ENCODE data around the gene ZNF407.
"Not testable (repeated sequence)": the region's sequence is repeated elsewhere in the genome, so short reads cannot be mapped to it uniquely, and the experiment has no call there.

The ZNF407 gene, protein sequence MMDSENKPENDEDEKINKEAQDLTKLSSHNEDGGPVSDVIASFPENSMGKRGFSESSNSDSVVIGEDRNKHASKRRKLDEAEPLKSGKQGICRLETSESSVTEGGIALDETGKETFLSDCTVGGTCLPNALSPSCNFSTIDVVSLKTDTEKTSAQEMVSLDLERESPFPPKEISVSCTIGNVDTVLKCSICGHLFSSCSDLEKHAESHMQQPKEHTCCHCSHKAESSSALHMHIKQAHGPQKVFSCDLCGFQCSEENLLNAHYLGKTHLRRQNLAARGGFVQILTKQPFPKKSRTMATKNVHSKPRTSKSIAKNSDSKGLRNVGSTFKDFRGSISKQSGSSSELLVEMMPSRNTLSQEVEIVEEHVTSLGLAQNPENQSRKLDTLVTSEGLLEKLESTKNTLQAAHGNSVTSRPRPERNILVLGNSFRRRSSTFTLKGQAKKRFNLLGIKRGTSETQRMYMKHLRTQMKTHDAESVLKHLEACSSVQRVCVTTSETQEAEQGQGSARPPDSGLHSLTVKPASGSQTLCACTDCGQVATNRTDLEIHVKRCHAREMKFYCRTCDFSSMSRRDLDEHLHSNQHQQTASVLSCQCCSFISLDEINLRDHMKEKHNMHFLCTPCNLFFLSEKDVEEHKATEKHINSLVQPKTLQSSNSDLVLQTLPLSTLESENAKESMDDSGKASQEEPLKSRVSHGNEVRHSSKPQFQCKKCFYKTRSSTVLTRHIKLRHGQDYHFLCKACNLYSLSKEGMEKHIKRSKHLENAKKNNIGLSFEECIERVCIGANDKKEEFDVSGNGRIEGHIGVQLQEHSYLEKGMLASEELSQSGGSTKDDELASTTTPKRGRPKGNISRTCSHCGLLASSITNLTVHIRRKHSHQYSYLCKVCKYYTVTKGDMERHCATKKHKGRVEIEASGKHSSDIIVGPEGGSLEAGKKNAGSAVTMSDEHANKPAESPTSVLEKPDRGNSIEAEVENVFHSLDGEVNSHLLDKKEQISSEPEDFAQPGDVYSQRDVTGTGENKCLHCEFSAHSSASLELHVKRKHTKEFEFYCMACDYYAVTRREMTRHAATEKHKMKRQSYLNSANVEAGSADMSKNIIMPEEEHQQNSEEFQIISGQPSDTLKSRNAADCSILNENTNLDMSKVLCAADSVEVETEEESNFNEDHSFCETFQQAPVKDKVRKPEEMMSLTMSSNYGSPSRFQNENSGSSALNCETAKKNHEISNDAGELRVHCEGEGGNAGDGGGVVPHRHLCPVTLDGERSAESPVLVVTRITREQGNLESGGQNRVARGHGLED (N-terminal part only)

DNA sequence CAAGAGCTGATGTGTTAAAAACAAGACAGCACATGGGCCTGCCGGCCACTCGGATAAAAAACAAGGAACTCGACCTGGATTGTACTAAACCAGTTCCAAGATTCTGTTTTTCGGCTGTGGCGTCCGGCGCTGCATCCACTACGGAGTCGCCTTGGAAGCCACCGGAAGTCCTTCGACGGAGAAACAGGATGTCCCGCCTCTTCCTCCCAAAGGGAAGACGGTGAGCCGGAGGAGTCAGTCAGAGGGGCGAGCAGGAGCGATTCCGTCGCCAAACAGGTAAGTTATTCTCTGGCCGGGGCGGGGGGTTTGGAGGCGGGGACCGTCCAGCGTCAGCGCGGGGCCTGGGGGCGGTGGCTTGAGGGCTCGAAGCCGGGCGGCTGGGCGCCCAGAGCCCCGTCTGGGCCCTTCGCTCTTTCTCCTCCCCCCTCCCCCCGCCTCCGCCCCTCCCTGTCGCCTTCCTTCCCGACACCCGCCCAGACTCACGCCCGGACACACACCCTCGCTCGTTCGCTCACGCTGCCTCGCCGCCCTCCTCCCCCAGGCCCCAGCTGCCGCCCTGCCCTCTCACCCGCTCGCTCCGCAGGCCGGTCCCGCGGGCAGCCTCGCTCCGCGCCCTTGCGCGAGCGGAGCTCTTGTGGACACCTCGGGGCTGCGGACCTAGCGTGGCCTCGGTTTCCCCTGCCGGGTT, at the start of gene ZNF407:
Gene ZNF407 (plus strand): TSS at position 209 of the 688 bp plus-strand sequence. CDS start 33,150 bp downstream, outside the sequence.
- DNase-seq (ENCODE audit: low read depth), result peak; percentile 77

DNA sequence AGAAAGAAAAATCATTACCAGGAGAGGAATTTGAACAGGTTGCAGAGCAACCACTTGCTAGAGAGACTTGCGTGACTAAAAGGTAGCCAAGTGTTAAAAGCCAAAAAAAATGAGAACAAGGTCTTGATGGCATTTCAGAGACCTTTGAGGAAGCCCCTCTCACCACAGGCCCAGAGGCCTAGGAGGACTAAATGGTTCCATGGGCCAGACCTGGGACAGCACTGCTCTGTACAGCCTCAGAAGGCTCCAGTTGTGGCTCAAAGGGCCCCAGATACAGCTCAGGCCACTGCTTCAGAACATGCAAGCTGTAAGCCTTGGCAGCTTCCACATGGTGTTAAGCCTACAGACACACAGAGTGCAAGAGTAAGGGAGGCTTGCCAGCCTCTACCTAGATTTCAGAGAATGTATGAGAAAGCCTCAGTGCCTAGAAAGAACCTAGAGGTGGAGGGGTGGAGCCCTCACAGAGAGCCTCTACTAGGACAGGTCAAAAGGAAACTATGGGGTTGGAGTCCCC, 48.0 kb upstream of the ZNF407 start:
- DNase-seq (ENCODE audit: low read depth), result no peak

DNA sequence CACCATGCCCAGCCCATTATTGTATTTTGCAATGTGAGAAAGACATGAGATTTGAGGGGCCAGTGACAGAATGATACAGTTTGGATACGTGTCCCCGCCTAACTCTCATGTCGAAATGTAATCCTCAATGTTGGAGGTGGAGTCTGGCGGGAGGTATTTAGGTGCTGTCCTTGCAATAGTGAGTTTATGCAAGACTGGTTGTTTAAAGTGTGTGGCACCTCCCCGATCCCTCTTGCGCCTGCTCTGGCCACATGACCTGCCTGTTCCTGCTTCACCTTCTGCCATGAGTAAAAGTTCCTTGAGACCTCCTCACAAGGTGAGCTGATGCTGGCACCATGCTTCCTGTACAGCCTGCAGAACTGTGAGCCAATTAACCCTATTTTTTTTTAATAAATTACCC, 46.8 kb upstream of the ZNF407 start:
- no peak for DNase-seq (ENCODE audit: low read depth)

DNA sequence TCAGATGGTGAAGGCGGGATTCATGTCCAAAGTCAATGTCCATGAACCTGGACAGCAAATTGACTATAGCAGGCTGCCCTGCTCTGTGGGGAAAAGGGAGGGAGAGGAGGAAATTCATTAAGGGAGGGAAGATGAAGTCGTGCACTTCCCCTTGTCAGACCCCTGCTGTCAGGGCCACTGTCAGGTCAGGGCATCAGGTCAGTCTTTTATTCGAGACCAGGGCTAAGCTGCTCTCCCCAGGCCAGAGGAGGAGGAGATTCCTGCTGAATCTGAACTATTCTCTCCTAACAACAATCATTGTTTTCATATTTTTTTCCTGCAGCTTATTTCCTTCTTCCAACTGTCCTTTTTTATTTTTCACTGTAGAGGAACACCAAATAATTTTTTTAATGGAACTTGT, 46.2 kb upstream of the ZNF407 start:
- DNase-seq (ENCODE audit: low read depth), result no peak

DNA sequence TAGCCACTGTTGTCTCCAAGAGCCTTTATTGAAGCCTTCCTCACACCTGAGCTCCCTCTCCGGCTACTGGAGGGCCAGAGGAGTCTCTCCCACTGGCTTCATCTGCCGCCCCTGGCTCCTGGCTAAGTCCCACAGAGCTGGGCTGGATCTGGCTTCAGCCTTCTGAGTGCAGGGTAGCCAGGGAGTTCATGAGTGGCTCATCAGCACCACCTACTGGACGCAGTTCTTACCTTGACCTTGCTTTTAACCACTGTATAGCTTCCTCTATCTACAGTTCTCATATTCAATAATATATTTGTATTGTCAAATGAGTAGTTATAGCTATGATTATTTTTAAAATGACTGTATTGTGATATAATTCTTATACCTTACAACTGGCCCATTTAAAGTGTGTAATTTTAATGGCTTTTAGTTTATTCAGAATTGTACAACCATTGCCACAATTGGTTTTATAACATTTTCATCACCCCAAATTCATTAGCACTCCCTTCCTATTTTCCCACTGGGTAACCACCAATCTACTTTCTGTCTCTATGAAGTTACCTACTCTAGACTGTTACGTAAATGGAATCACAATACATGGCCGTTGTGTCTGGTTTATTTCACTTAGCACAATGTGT, 45.6 kb upstream of the ZNF407 start:
- peak; percentile 44 for DNase-seq (ENCODE audit: low read depth)

DNA sequence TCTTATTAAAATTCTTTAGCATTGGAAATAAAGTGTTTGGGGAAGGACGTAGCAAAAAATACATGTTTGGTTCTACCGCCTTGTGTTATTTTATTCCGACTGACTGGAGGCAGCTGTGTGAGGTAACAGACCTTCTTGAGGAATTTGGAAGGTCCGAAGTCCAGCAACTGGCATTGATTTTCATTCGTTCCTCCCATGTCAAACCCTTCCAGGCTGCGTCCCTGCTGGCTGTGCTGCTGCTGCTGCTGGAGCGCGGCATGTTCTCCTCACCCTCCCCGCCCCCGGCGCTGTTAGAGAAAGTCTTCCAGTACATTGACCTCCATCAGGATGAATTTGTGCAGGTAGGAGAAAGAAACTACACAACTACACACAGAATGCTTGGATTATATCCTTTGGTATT, 41.5 kb upstream of the ZNF407 start:
- DNase-seq (ENCODE audit: low read depth), result no peak

DNA sequence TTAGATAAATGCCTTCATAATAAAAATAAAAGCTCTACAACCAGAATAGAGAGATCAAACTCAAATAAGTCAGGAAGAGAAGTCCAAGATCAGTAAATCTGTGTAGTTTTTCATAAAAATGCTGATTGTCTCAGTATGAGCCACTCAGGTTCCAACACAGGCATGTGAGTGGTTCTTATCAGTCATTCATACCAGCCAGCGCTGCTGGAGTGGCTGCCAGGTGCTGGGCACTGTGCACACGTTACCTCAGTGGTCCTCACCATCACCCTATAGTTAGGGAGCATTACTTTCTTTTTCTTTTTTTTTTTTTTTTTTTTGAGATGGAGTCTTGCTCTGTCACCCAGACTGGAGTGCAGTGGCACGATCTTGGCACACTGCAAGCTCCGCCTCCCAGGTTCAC, 39.6 kb upstream of the ZNF407 start:
- no peak for DNase-seq (ENCODE audit: low read depth)

DNA sequence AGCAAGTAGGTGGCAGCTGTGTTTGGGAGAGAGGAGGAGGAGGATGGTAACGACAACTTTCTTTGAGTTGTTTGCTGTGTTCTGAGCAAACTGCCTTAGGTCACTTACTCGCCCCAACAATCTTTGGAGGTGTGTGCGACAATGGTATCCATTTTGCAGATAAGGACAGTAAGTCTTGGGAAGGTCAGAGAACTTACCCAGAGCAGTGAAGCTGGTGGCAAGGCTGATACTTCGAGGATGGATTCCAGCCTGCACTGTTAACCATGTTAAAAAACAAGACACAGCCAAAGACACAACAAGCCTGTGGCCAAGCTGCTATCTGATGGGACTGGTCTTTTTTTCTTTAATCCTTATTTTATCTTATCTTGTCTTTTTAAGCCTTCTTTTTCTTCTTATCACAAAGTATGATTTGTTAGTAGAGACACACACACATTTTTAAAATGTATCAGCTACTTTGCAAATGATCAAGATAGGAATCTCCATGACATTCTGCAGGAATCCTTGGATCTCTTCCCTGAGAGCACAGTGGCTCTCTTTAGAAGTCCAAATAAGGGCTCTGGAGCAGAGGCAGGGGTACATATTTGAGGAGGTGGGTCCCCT, 35.4 kb upstream of the ZNF407 start:
- DNase-seq (ENCODE audit: low read depth), result no peak

DNA sequence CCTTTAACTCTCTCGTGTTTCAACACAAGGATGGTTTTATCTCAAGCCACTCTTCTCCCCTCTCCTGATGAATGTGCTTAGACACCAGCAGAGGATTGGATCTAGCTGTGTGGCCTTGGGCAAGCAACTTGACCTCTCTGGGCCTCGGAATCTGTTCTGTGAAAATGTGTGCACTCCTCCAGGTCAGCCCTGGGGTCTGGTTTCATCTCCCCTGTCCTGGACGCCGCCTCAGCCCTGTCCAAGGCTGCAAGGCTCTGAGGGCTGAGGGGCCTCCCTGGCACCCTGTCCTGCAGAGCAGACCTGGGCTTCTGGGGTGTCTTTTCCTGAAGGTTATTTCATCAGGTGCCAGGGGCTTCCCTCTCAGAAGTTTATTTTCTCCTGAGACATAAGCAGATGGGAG, 34.9 kb upstream of the ZNF407 start:
- no peak for DNase-seq (ENCODE audit: low read depth)

DNA sequence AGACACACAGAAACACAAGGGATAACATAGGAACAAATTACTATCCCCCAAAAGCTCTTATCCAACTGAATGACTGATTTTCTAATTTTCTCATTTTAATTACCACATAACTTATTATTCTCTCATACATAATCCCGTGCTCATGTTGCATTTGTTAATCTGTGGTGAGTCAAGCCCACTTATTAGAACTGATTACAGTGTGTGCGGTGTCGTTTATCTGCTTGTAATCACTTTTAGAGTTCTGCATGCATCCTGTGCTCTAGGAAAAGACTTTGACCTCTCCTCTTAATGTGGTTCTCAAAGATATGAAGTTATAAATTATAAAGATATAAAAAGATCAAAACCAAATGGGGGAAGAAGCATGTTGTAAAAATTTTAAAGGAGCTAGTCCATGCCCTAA, 33.7 kb upstream of the ZNF407 start:
- no peak for DNase-seq (ENCODE audit: low read depth)

DNA sequence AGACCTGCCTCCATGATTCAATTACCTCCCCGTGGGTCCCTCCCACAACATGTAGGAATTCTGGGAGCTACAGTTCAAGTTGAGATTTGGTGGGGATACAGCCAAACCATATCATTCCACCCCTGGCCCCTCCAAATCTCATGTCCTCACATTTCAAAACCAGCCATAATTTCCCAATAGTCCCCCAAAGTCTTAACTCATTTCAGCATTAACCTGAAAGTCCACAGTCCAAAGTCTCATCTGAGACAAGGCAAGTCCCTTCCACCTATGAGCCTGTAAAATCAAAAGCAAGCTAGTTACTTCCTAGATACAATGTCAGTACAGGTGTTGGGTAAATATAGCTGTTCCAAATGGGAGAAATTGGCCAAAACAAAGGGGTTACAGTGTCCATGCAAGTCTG, 32.5 kb upstream of the ZNF407 start:
- DNase-seq (ENCODE audit: low read depth), result not testable (repeated sequence)

DNA sequence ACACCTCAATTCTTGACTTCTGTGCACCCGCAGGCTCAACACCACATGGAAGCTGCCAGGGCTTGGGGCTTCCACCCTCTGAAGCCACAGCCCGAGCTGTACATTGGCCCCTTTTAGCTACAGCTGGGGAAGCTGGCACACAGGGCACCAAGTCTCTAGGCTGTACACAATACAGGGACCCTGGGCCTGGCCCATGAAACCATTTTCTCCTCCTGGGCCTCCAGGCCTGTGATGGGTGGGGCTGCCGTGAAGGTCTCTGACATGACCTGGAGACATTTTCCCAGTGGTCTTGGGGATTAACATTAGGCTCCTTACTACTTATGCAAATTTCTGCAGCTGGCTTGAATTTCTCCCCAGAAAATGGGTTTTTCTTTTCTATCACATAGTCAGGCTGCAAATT, 31.7 kb upstream of the ZNF407 start:
- not testable (repeated sequence) for DNase-seq (ENCODE audit: low read depth)

DNA sequence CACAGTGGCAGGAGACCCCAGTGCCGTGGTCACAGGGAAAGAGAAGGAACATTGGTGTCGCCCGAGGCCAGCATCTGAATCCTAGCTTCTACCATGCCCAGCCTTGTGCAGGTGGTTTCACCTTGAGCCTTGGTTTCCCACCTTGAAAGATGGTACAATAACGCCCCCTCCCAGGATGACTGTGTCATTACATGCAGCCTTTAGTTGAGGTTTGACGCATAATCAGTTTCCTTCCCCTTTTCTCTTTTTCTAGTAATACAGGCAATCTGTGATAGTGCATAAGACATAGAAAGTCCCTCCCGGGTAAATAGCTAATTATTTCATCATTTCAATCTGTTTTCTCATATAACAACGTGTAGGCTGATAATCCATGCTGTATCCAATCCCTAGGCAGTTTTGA, 29.8 kb upstream of the ZNF407 start:
- no peak for DNase-seq (ENCODE audit: low read depth)

DNA sequence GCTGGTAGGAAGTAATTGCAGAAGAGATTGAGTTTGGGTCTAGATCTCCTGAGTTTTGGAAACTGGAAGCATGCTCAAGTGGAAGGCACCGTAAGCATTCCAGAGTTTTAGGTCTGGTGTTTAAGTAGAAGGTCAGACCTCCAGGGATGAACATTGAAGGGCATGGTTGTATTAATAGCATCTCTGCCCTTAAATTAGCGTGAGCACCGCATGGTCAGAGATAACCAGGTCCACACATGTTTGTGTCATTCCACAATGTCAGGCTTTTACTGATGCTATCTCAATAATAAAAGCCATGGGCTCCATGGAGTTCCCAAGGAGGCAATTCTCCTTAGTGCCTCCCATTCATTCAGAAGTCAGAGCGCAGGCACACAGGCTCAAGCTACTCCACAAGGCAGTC, 28.3 kb upstream of the ZNF407 start:
- DNase-seq (ENCODE audit: low read depth), result no peak

DNA sequence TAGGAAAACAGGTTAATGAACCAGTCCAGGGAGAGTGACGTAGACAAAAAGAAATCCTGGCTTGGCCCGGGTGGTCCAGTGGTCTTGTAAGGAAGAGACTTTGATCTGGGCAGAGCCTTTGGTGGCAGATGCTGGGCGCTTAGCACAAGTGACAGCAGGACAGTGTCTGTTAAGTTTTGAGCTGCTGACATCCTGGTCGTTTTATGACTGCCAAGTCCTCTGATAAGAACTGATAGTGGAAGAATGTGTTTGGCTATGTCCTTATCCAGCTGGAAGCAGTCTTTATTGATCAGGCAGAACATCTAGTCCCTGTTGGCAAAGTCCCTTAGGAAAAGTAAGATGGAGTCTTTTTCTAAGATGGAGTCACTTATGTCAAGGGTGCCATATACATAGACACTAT, 27.4 kb upstream of the ZNF407 start:
- DNase-seq (ENCODE audit: low read depth), result no peak

DNA sequence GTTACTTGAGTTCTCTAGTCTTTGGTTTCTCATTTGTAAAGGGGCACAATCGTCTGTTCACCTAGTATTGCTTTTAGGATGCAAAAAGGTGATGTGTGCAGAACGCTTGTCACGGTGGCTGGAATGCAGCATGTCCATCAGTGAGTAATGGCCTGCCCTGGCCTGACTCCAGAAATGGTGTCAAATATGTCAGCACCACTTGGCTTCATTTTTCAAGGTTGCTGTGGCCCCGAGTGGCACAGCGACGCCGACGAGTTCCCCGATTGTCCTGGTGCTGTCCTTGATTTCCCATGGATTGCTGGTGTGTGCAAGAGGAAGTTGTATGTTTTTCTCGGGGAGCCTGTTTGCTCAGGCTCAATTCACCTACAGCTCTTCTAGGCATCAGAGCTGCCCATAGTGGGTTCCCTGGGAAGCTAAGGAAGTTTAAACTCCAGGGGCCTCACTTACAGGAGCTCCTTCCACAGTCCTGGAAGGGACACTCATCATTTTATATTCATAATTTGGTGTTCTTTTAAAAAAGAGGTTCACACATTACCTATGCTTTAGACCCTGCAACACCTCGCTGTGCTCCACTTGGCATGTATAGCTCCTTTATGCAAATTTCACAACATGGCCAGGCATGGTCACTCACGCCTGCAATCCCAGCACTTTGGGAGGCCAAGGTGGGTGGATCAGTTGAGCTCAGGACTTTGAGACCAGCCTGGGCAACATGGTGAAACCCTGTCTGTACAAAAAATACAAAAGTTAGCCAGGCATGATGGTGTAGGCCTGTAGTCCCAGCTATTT, 25.6 kb upstream of the ZNF407 start:
- DNase-seq (ENCODE audit: low read depth), result no peak

DNA sequence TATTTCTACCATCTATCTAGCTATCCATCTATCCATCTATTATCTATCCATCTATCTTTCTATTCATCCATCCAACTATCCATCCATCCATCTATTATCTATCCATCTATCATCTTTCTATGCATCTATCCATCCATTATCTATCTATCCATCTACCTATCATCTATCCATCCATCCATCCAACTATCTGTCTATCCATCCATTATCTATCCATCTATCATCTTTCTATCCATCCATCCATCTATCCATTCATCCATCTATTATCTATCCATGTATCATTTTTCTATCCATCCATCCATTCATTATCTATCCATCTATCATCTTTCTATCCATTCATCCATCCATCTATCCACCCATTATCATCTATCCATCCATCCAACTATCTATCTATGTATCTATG, 24.6 kb upstream of the ZNF407 start:
- no peak for DNase-seq (ENCODE audit: low read depth)

DNA sequence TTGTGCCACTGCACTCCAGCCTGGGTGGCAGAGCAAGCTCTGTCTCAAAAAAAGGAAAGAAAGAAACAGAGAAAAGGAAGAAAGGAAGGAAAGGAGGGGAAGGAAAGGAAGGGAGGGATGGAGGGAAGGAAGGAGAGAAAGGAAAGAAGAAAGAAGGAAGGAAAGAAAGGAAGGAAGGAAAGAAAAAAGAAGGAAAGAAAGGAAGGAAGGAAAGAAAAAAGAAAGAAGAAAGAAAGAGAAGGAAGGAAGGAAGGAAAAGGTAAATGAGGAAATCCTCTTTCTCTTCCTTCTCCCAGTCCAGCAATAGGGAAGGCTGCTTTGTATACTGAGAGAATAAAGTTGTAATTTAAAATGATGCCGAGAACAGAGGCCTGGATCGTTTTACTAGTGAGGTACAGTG, 22.8 kb upstream of the ZNF407 start:
- no peak for DNase-seq (ENCODE audit: low read depth)

DNA sequence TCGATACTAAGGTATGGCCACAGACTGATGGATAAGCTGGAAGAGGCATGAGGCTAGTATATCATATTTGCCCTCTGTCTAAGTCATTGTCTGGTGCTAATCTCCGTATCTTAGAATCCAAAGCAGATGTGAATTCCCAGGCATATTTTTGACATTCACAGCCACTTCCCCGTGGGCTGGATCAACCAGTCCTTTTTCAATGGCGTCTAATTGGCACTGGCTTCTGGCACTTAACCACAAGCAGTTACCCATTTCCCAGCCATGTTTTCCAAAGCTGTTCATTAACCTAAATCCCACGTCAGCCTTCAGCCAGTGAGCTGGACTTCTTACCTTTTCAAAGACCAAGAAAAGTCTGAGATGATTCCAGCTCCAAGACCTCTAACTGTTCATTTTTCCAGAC, 20.7 kb upstream of the ZNF407 start:
- DNase-seq (ENCODE audit: low read depth), result no peak
